HG03439 (cell line): Measurements from ENCODE around the gene UMODL1.

Experiments used
- ATAC-seq: cut with Tn5 transposase; IDR thresholded peaks from one replicate; pipeline ENCODE4 v1.9.1; 2021; ENCODE audit warnings: mild to moderate bottlenecking, moderate library complexity; ENCODE audit not compliant: unreplicated experiment

Gene UMODL1

GRCh38 chr21:42071146-42071737 is at the start of gene UMODL1:
UMODL1 (plus strand) TSS chr21:42071317; CDS start chr21:42071317, 0 bp downstream.
- ATAC-seq = no peak

- ATAC-seq = no peak
Observed at GRCh38 chr21:42021371-42022090, 49.6 kb upstream of the UMODL1 start.

GRCh38 chr21:42022091-42022430 is 49.1 kb upstream of the UMODL1 start:
- no peak for ATAC-seq

GRCh38 chr21:42022906-42023305 is 48.2 kb upstream of the UMODL1 start:
- no peak for ATAC-seq

GRCh38 chr21:42025376-42026081 is 45.6 kb upstream of the UMODL1 start:
- no peak for ATAC-seq

GRCh38 chr21:42026082-42026435 is 45.1 kb upstream of the UMODL1 start:
- no peak for ATAC-seq

GRCh38 chr21:42027085-42027821 is 43.9 kb upstream of the UMODL1 start:
- no peak for ATAC-seq

GRCh38 chr21:42027822-42028765 is 43.0 kb upstream of the UMODL1 start:
- no peak for ATAC-seq

GRCh38 chr21:42028766-42029425 is 42.2 kb upstream of the UMODL1 start:
- no peak for ATAC-seq

- ATAC-seq = no peak
Observed at GRCh38 chr21:42030311-42030710, 40.8 kb upstream of the UMODL1 start.

- ATAC-seq = no peak
Observed at GRCh38 chr21:42031241-42031640, 39.9 kb upstream of the UMODL1 start.

GRCh38 chr21:42031816-42032215 is 39.3 kb upstream of the UMODL1 start:
- ATAC-seq = no peak

- ATAC-seq = no peak
Observed at GRCh38 chr21:42032266-42032665, 38.9 kb upstream of the UMODL1 start.

GRCh38 chr21:42032968-42033367 is 38.1 kb upstream of the UMODL1 start:
- ATAC-seq = no peak

GRCh38 chr21:42036313-42036712 is 34.8 kb upstream of the UMODL1 start:
- ATAC-seq = no peak

GRCh38 chr21:42037516-42037915 is 33.6 kb upstream of the UMODL1 start:
- no peak for ATAC-seq

- ATAC-seq = no peak
Observed at GRCh38 chr21:42037943-42038342, 33.2 kb upstream of the UMODL1 start.

GRCh38 chr21:42038393-42038792 is 32.7 kb upstream of the UMODL1 start:
- ATAC-seq = no peak

- no peak for ATAC-seq
Observed at GRCh38 chr21:42038826-42039425, 32.2 kb upstream of the UMODL1 start.
